Smooth muscle cell (in vitro differentiated cells): ENCODE measurements around the gene TSPAN18. TPM values are rescaled to one million over a fixed set of nuclear protein-coding genes. Genes with fewer than 3 reads are reported as not detected.

Experiments
- DNase-seq: peaks from one replicate; lab custom pipeline; 2025; ENCODE audit not compliant: unreplicated experiment; lab: John Stamatoyannopoulos, UW
- H2AFZ ChIP-seq: fragments of 200-600 bp; sonication (generic); 2 replicates; pipeline ENCODE4 v1.6.0; 2016; ENCODE audit warnings: antibody characterized with exemption, low read depth, mild to moderate bottlenecking
- H3F3A ChIP-seq: fragments of 200-600 bp; sonication (generic); 2 replicates; pipeline ENCODE4 v1.6.0; 2017; ENCODE audit warnings: antibody characterized with exemption, low read depth
- H3K27ac ChIP-seq: fragments of 200-600 bp; sonication (generic); 2 replicates; pipeline ENCODE4 v1.5.1; 2016; ENCODE audit warnings: low read depth, mild to moderate bottlenecking
- H3K27me3 ChIP-seq: fragments of 200-600 bp; sonication (generic); 2 replicates; pipeline ENCODE4 v1.6.1; 2016; ENCODE audit warnings: low read depth, mild to moderate bottlenecking
- H3K36me3 ChIP-seq: fragments of 200-600 bp; sonication (generic); 2 replicates; pipeline ENCODE4 v1.5.1; 2016; ENCODE audit warnings: low read depth
- H3K4me1 ChIP-seq: fragments of 200-600 bp; sonication (generic); 2 replicates; pipeline ENCODE4 v1.5.1; 2016; ENCODE audit warnings: low read depth
- H3K4me2 ChIP-seq: fragments of 200-600 bp; sonication (generic); 2 replicates; pipeline ENCODE4 v1.6.0; 2016; ENCODE audit warnings: mild to moderate bottlenecking
- H3K4me3 ChIP-seq: fragments of 200-600 bp; sonication (generic); 2 replicates; pipeline ENCODE4 v1.5.1; 2016; ENCODE audit warnings: mild to moderate bottlenecking
- H3K79me2 ChIP-seq: fragments of 200-600 bp; sonication (generic); 2 replicates; pipeline ENCODE4 v1.6.0; 2016; ENCODE audit warnings: low read depth, mild to moderate bottlenecking
- H3K9ac ChIP-seq: fragments of 200-600 bp; sonication (generic); 2 replicates; pipeline ENCODE4 v1.6.0; 2016; ENCODE audit warnings: low read depth
- H3K9me3 ChIP-seq: fragments of 200-600 bp; sonication (generic); replicated peaks from 2 replicates; pipeline ENCODE4 v1.5.1; 2016; ENCODE audit warnings: low read depth
- H4K20me1 ChIP-seq: fragments of 200-600 bp; sonication (generic); 2 replicates; pipeline ENCODE4 v1.6.0; 2016; ENCODE audit warnings: low read depth
- WGBS: methylation state at CpG from one replicate; pipeline ENCODE4 v1.1.7; 2016; ENCODE audit warnings: low lambda C conversion rate; 5-methylcytosine and 5-hydroxymethylcytosine counted together
- polyA plus RNA-seq: library from polyadenylated mRNA; unstranded; fragments of >200 nt; fragmentation: Nextera tagmentation; extraction: Ambion mirVana; gene quantifications from 2 replicates; pipeline ENCODE4 v1.2.1, GENCODE V29; 2016
- total RNA-seq: library from RNA; depleted of rRNA; stranded (reverse); fragments of >200 nt; gene quantifications from 2 replicates; pipeline ENCODE4 v1.2.3, GENCODE V29; 2014
- TF ChIP-seq, protein P1 (sequence below): fragments of 200-600 bp; sonication (generic); IDR thresholded peaks from 2 replicates; pipeline ENCODE4 v1.5.1; 2017; ENCODE audit warnings: borderline replicate concordance, mild to moderate bottlenecking, antibody characterized with exemption; ENCODE audit not compliant: insufficient read depth, poor library complexity, severe bottlenecking

Gene TSPAN18
- total and polyA plus RNA-seq, 2 experiments from 2014 or later: 3.4 to 15.3 TPM

DNA sequence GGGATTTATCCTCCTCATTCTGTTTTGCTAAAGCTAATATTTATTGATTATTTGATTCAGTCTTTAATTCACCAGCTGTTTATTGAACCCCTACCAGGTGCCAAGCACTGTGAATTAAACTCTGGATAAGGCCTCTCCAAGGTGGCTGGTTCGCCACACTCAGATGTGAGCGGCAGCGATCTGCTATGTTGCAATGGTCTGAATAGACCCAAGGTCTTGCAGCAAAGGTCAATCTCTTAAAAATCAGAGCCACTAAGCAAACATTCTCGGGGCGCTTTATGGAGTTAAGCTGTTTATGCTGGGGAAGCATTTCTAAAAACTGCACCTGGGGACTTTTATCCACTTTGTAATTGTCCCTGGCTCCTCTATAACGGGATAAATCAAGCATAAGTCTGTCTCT is 10.5 kb upstream of the TSPAN18 start:
- WGBS: 90% methylated on average over 6 of the region's 6 CpGs
- TF ChIP-seq, protein P1, sequence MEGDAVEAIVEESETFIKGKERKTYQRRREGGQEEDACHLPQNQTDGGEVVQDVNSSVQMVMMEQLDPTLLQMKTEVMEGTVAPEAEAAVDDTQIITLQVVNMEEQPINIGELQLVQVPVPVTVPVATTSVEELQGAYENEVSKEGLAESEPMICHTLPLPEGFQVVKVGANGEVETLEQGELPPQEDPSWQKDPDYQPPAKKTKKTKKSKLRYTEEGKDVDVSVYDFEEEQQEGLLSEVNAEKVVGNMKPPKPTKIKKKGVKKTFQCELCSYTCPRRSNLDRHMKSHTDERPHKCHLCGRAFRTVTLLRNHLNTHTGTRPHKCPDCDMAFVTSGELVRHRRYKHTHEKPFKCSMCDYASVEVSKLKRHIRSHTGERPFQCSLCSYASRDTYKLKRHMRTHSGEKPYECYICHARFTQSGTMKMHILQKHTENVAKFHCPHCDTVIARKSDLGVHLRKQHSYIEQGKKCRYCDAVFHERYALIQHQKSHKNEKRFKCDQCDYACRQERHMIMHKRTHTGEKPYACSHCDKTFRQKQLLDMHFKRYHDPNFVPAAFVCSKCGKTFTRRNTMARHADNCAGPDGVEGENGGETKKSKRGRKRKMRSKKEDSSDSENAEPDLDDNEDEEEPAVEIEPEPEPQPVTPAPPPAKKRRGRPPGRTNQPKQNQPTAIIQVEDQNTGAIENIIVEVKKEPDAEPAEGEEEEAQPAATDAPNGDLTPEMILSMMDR: no peak
- Histone ChIP-seq H3F3A (no peaks in the 10 kb centered on the region), H3K9me3 (no peaks in the 10 kb centered on the region), H2AFZ (no peak overlapping the region), H3K36me3 (no peaks in the 10 kb centered on the region), H3K4me2 (no peak overlapping the region), H3K79me2 (no peaks in the 10 kb centered on the region), H3K4me3 (no peak overlapping the region), H3K27ac (no peak overlapping the region), H3K27me3 (no peaks in the 10 kb centered on the region), H3K4me1 (peaks cover 17% of the 10 kb centered on the region), H4K20me1 (no peaks in the 10 kb centered on the region), H3K9ac (no peak overlapping the region)
- no peak for DNase-seq

DNA sequence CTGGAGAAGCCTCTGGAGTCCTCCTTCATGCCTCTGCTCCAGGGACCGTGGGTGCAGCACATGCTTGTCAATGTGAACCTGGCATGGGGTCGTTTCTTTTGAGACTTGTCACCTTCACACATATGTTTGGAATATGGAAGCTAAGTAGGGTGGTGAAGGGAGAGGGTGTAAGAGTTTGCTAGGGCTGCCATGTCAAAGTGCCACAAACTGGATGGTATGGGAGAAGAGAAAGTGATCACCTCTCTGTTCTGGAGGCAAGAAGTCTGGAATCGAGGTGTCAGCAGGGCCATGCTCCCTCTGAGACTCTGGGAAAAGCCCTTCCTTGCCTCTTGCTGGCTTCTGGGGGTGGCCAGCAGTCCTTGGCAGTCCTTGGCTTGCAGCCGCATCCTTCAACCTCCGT is 8.7 kb upstream of the TSPAN18 start:
- Histone ChIP-seq H3K4me1 (peaks cover 9% of the 10 kb centered on the region), H2AFZ (no peak overlapping the region), H3K27me3 (no peaks in the 10 kb centered on the region), H3K9ac (no peak overlapping the region), H3K27ac (no peak overlapping the region), H3K79me2 (no peaks in the 10 kb centered on the region), H3K4me2 (no peak overlapping the region), H3K4me3 (no peak overlapping the region), H4K20me1 (no peaks in the 10 kb centered on the region), H3K9me3 (no peaks in the 10 kb centered on the region), H3K36me3 (no peaks in the 10 kb centered on the region), H3F3A (no peaks in the 10 kb centered on the region)
- 89% methylated on average over 5 of the region's 5 CpGs for WGBS
- DNase-seq: no peak
- TF ChIP-seq, protein P1: no peak

DNA sequence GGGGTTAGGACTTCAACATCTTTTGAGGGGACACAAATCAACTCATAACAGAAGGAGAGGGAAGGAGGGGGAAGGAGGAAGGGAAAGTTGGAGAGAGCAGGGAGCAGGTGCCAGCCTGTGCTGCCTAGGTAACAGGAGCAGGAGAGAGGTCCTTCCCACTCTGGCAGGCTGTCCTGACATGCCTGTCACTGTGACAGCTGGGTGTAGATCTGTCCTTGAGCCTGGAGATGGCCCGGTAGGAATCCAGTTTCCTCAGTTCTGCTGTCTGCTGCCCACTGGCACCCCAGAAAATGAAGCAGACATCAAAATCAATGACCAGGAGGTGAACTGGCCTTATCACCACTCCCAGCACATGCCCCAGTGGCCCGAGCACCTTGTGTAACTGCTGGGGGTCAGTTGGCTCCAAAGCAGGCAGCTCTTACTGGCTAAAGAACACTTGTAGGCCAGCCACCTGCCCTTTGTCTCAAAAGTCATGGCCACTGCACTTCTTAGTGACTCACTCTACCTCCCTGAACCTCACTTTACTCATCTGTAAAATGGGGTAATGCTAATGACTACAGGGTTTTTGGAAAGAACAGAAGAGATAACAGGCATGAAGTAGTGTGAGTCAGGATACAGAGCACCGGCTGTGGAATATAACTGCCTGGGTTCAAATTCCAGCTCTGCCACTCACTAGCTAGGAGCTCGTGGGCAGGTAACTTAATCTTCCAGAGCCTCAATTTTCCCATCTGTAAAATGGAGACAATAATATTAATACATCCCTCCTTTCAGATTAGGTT is 8.0 kb upstream of the TSPAN18 start:
- Histone ChIP-seq H4K20me1 (no peaks in the 10 kb centered on the region), H3K36me3 (no peaks in the 10 kb centered on the region), H3F3A (no peaks in the 10 kb centered on the region), H3K4me3 (no peak overlapping the region), H3K79me2 (no peaks in the 10 kb centered on the region), H3K27me3 (no peaks in the 10 kb centered on the region), H3K9ac (no peak overlapping the region), H3K4me2 (no peak overlapping the region), H3K4me1 (peaks cover 9% of the 10 kb centered on the region), H3K9me3 (no peaks in the 10 kb centered on the region), H3K27ac (no peak overlapping the region), H2AFZ (no peak overlapping the region)
- TF ChIP-seq, protein P1: no peak
- WGBS: 95% methylated on average over 4 of the region's 4 CpGs
- no peak for DNase-seq
